BJ (cell line): ENCODE results near the gene KIRREL1. TPM values are rescaled to one million over a fixed set of nuclear protein-coding genes. Genes with fewer than 3 reads are reported as not detected.

Source experiments
- CTCF ChIA-PET: fragments of 350-600 bp; formaldehyde crosslinking; extraction: SDS; loops from one replicate; lab custom pipeline; 2021; ENCODE audit warnings: antibody characterized with exemption, inconsistent platforms; lab: Yijun Ruan, JAX
- POLR2A ChIA-PET: fragments of 300-600 bp; sonication (Branson Sonifier 250); formaldehyde crosslinking; extraction: SDS; loops from one replicate; lab custom pipeline; 2021; ENCODE audit warnings: antibody characterized with exemption; lab: Charles Lee
- DNase-seq: peaks from one replicate; pipeline ENCODE4 v3.0.0-alpha.2; 2011; ENCODE audit warnings: low read depth
- H3K27me3 ChIP-seq: 2 replicates; pipeline ENCODE4 v1.6.0; 2011; ENCODE audit warnings: low read length; ENCODE audit not compliant: control insufficient read depth, insufficient read depth
- H3K36me3 ChIP-seq: 2 replicates; pipeline ENCODE4 v1.5.1; 2011; ENCODE audit warnings: low read length; ENCODE audit not compliant: control insufficient read depth, insufficient read depth
- H3K4me3 ChIP-seq: 2 replicates; pipeline ENCODE4 v1.5.1; 2011; ENCODE audit warnings: low read depth, mild to moderate bottlenecking, control low read depth, low read length
- CTCF ChIP-seq: IDR thresholded peaks from 2 replicates; pipeline ENCODE4 v1.5.1; 2011; ENCODE audit warnings: low read depth, mild to moderate bottlenecking, control low read depth, inconsistent platforms, low read length, moderate library complexity; ENCODE audit not compliant: insufficient read depth
- polyA plus RNA-seq: library from polyadenylated mRNA; depleted of rRNA; stranded (reverse); fragments of >200 nt; gene quantifications from 2 replicates; pipeline ENCODE4 v1.2.3, GENCODE V29; 2011

The KIRREL1 gene
- polyA plus RNA-seq, 1 experiment = 65.1 TPM

GRCh38 chr1:158076441-158076840, 83.0 kb downstream of the KIRREL1 start:
- POLR2A ChIA-PET = no interaction called here
- Histone ChIP-seq H3K36me3 (peaks cover 40% of the 10 kb centered on the region), H3K27me3 (no peaks in the 10 kb centered on the region), H3K4me3 (no peak overlapping the region)
- no peak for DNase-seq
- CTCF ChIA-PET = interaction anchor here (2.2 to 5.2 kb wide), 2 partner anchors 84 to 113 kb away, joined by 9 to 35 read pairs; partner anchors contain the start of gene KIRREL1
- TF ChIP-seq CTCF = no peak

- peaks cover 42% of the 10 kb centered on the region for H3K36me3 ChIP-seq
- no peak for TF ChIP-seq CTCF
- no peak overlapping the region for H3K4me3 ChIP-seq
- POLR2A ChIA-PET = no interaction called here
- CTCF ChIA-PET = interaction anchor here (1.0 to 5.2 kb wide), 4 partner anchors 10 to 115 kb away, joined by 3 to 35 read pairs (median 6); partner anchors contain the start of gene KIRREL1
- H3K27me3 ChIP-seq = no peaks in the 10 kb centered on the region
- no peak for DNase-seq
Observed at GRCh38 chr1:158077411-158078256, 84.2 kb downstream of the KIRREL1 start.

GRCh38 chr1:158078569-158079080, 85.2 kb downstream of the KIRREL1 start:
- peaks cover 45% of the 10 kb centered on the region for H3K36me3 ChIP-seq
- no peak overlapping the region for H3K4me3 ChIP-seq
- no peak for DNase-seq
- H3K27me3 ChIP-seq = no peaks in the 10 kb centered on the region
- ChIA-PET POLR2A (no interaction called here), CTCF (interaction anchor here (5.2 kb wide), 1 partner anchor 87 kb away, joined by 35 read pairs; the partner anchor contains the start of gene KIRREL1)
- no peak for TF ChIP-seq CTCF

- TF ChIP-seq CTCF = no peak
- DNase-seq = no peak
- POLR2A ChIA-PET = interaction anchor here (0.6 kb wide), 1 partner anchor 15 kb away, joined by 15 read pairs; no protein-coding TSS in a partner anchor
- CTCF ChIA-PET = interaction anchor here (1.5 kb wide), 1 partner anchor 12 kb away, joined by 3 read pairs; no protein-coding TSS in a partner anchor
- peaks cover 45% of the 10 kb centered on the region for H3K36me3 ChIP-seq
- H3K4me3 ChIP-seq = no peak overlapping the region
- no peaks in the 10 kb centered on the region for H3K27me3 ChIP-seq
Observed at GRCh38 chr1:158080066-158080465, 86.6 kb downstream of the KIRREL1 start.

GRCh38 chr1:158084336-158084735, 90.9 kb downstream of the KIRREL1 start:
- ChIA-PET POLR2A (no interaction called here), CTCF (interaction anchor here (6.6 kb wide), 1 partner anchor 93 kb away, joined by 102 read pairs; no protein-coding TSS in a partner anchor)
- Histone ChIP-seq H3K4me3 (no peak overlapping the region), H3K36me3 (peaks cover 44% of the 10 kb centered on the region), H3K27me3 (no peaks in the 10 kb centered on the region)
- TF ChIP-seq CTCF = no peak
- no peak for DNase-seq
